Gastroesophageal sphincter (tissue), 3 donors: ENCODE measurements around the gene DIAPH3.

Experiments
- POLR2AphosphoS5 ChIP-seq: sonication (generic); formaldehyde crosslinking; IDR thresholded peaks from one replicate; pipeline ENCODE4 v1.6.1; 2017; ENCODE audit warnings: antibody characterized with exemption
- TF ChIP-seq, protein P1 (sequence below), 4 experiments: fragments of 200-600 bp in 2 of 4; fragments of 450-650 bp in 2 of 4; sonication (generic) in 1 of 4; IDR thresholded peaks; one replicate each; pipeline ENCODE4 v1.5.1; 2017 to 2019; ENCODE audit warnings: antibody characterized with exemption in 4 of 4, mild to moderate bottlenecking in 2 of 4, moderate library complexity in 2 of 4

- TF ChIP-seq, protein P1, sequence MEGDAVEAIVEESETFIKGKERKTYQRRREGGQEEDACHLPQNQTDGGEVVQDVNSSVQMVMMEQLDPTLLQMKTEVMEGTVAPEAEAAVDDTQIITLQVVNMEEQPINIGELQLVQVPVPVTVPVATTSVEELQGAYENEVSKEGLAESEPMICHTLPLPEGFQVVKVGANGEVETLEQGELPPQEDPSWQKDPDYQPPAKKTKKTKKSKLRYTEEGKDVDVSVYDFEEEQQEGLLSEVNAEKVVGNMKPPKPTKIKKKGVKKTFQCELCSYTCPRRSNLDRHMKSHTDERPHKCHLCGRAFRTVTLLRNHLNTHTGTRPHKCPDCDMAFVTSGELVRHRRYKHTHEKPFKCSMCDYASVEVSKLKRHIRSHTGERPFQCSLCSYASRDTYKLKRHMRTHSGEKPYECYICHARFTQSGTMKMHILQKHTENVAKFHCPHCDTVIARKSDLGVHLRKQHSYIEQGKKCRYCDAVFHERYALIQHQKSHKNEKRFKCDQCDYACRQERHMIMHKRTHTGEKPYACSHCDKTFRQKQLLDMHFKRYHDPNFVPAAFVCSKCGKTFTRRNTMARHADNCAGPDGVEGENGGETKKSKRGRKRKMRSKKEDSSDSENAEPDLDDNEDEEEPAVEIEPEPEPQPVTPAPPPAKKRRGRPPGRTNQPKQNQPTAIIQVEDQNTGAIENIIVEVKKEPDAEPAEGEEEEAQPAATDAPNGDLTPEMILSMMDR (IDR thresholded peaks at IDR 0.05): no peak
- no peak for TF ChIP-seq POLR2AphosphoS5
Measured at GRCh38 chr13:59877933-59878332, 285.8 kb downstream of the DIAPH3 start.
